Activated naive CD4-positive, alpha-beta T cell treated with anti-CD3 and anti-CD28 coated beads, Interleukin-2, amount 10 ng/mL, durations not matched to agents 7 days and 5 days (primary cell): ENCODE results near the gene GH2.

ENCODE experiments used
- CTCF ChIA-PET: fragments of 350-600 bp; sonication (Branson Sonifier 250); formaldehyde crosslinking; loops from one replicate; lab custom pipeline; 2021; ENCODE audit warnings: antibody characterized with exemption; lab: Charles Lee
- DNase-seq: peaks from one replicate; pipeline ENCODE4 v3.0.0-alpha.2; 2020
- H3K27ac Mint-ChIP-seq: one replicate; pipeline ENCODE4 v1.8.0; 2021; ENCODE audit warnings: mild to moderate bottlenecking, moderate library complexity, mixed read lengths
- H3K27me3 Mint-ChIP-seq: one replicate; pipeline ENCODE4 v1.8.0; 2021; ENCODE audit warnings: mild to moderate bottlenecking, mixed read lengths
- H3K36me3 Mint-ChIP-seq: one replicate; pipeline ENCODE4 v1.8.0; 2021; ENCODE audit warnings: mixed read lengths
- H3K4me1 Mint-ChIP-seq: one replicate; pipeline ENCODE4 v1.8.0; 2021; ENCODE audit warnings: mixed read lengths
- H3K4me3 Mint-ChIP-seq: one replicate; pipeline ENCODE4 v1.8.0; 2021; ENCODE audit warnings: mild to moderate bottlenecking, moderate library complexity, mixed read lengths
- H3K9me3 Mint-ChIP-seq: one replicate; pipeline ENCODE4 v1.8.0; 2021; ENCODE audit warnings: mixed read lengths

Gene GH2

DNA sequence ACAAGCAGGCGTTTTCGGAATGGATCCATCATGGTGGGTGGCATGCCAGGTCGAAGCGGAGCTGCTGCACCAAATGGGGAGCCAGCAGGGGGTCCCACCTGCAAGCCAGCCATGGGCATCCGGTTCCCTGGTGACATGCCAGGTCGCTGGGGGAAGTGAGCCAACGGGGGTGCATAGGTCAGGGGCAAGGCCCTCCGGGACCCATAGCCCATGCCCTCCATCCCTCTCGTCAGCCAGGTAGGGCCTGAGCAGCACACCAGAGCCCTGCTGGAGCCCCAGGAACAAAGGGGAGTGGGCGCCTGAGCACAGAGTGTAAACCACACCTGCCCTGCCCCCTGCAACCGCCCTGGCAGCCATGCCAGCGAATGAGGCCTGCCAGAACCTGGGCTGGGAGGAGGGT is 44.3 kb downstream of the GH2 start:
- DNase-seq = no peak
- Mint-ChIP-seq H3K9me3 (no peaks in the 10 kb centered on the region), H3K27me3 (no peaks in the 10 kb centered on the region), H3K4me3 (no peak overlapping the region), H3K4me1 (peaks cover 48% of the 10 kb centered on the region), H3K36me3 (peaks cover 46% of the 10 kb centered on the region), H3K27ac (no peak overlapping the region)
- CTCF ChIA-PET = interaction anchor here (0.8 to 1.4 kb wide), 3 partner anchors 8 to 225 kb away, joined by 3 to 4 read pairs (median 3); no protein-coding TSS in a partner anchor

DNA sequence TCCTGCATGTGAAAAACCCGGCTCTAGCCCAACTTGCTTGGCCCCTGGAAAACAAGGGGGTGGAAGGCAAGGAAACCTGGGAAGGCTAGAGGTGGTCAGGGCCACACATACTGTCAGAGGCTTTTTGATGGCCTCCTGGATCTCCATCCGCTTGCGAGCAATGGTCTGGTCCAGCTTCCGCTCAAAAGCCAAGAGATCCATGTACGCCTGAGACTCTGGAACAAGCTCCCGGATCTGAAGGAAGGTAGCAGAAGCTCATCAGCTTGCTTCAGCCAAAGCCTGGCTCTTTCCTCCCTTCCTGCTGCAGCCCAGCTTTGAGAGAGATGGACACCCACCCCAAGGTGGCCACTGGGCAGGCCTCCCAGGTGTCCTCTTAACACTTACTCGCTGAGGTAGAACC is 44.9 kb downstream of the GH2 start:
- Mint-ChIP-seq H3K4me3 (no peak overlapping the region), H3K9me3 (no peaks in the 10 kb centered on the region), H3K4me1 (peaks cover 55% of the 10 kb centered on the region), H3K27ac (no peak overlapping the region), H3K27me3 (no peaks in the 10 kb centered on the region), H3K36me3 (peaks cover 53% of the 10 kb centered on the region)
- DNase-seq = no peak
- CTCF ChIA-PET = interaction anchor here (0.8 to 2.8 kb wide), 2 partner anchors 9 to 139 kb away, joined by 4 to 10 read pairs; no protein-coding TSS in a partner anchor

DNA sequence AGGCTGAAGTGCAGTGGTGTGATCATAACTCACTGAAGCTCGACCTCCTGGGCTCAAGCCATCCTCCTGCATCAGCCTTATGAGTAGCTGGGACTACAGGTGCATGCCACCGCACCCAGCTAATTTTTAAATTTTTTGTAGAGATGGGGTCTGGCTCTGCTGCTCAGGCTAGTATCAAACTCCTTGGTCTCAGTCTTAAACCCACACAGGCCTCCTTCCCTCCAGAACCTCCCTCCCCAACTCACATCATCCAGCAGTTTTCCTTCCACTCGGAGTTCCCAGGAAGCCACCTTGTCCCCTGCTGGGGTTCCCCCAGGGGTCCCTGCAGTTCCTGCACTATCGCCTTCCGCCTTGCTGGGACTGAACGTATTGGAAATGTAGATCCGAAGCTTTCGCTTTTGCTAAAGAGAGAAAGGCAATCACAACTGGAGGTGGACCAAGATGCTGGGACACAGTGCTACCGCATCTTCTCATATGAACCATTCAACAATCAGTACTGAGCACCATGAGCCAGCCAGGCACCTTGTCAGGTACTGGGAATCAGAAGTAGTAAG is 46.5 kb downstream of the GH2 start:
- Mint-ChIP-seq H3K36me3 (peaks cover 59% of the 10 kb centered on the region), H3K4me1 (peaks cover 60% of the 10 kb centered on the region), H3K9me3 (no peaks in the 10 kb centered on the region), H3K27ac (peak overlapping the region; percentile 70), H3K27me3 (no peaks in the 10 kb centered on the region), H3K4me3 (no peak overlapping the region)
- CTCF ChIA-PET = interaction anchor here (0.6 to 2.8 kb wide), 8 partner anchors 10 to 416 kb away, joined by 3 to 10 read pairs (median 4); no protein-coding TSS in a partner anchor
- DNase-seq = no peak

DNA sequence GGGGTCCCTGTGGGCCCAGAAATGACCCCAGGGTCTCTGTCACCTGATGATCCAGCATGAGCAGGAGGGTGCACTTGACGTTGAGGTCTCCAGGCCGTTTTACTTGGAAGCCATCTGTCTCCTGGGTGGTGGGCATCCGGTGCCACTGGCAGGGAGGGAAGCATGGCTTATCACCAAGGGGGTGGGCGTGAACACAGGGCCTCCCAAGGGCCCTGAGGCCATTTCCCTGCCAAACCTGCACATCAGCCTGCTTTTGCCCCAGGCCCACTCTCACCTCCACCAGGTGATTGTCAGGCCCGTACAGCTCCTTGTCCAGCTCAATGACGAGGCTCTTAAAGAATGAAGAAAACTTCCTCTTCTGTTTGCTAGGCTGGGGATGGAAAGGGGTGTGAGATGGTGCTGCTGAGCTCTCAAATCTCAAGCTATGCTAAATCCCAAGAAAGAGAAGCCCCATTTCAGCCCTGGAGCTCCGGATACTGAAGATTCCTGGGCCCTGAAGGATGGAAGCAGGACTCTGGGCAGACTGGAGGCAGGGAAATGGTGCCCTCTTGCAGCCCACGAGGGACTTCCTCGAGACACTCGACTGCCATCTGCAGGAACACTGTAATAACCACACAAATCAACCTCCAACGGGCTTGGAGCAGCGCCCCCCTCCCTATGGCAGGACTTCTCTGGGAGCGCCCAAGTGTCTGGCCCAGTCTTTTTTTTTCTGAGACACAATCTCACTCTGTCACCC is 47.1 kb downstream of the GH2 start:
- Mint-ChIP-seq H3K9me3 (no peaks in the 10 kb centered on the region), H3K36me3 (peaks cover 65% of the 10 kb centered on the region), H3K4me3 (no peak overlapping the region), H3K4me1 (peaks cover 61% of the 10 kb centered on the region), H3K27me3 (no peaks in the 10 kb centered on the region), H3K27ac (peak overlapping the region; percentile 70)
- DNase-seq = peak; percentile 80
- CTCF ChIA-PET = interaction anchor here (0.6 to 2.8 kb wide), 13 partner anchors 9 to 416 kb away, joined by 3 to 10 read pairs (median 3); no protein-coding TSS in a partner anchor

DNA sequence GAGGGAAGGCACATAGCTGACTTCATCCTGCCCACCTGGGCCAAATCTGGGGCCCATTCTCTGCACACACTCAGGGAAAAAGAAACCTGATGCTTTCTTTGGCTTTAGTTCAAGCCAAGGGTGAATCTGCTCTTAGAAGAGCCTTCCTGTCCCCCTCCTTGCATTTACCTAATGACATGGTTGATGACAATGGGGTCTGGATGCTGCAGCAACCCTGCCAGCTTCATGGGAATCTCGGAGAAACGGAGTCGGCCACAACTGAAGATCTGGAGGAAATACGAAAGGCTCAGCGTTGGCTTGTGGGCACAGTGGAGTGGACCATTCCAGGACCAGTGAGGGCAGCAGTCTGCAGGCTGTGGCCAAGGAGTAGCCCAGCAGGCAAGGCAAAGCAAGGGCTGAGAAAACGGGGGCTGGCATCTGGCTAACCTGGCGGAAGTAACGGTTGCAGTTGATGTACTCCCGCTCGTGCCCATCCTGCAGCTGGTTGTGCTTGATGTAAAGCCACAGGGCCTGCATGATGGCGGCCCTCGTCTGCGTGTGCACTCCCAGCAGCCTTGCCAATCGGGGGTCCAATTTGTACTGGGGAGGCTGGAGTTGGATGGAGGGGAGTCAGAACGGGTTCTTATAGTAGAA is 47.9 kb downstream of the GH2 start:
- Mint-ChIP-seq H3K9me3 (no peaks in the 10 kb centered on the region), H3K36me3 (peaks cover 73% of the 10 kb centered on the region), H3K27me3 (no peaks in the 10 kb centered on the region), H3K4me3 (no peak overlapping the region), H3K4me1 (peaks cover 61% of the 10 kb centered on the region), H3K27ac (no peak overlapping the region)
- no peak for DNase-seq
- CTCF ChIA-PET = interaction anchor here (0.7 to 2.8 kb wide), 13 partner anchors 9 to 415 kb away, joined by 3 to 10 read pairs (median 4); no protein-coding TSS in a partner anchor

DNA sequence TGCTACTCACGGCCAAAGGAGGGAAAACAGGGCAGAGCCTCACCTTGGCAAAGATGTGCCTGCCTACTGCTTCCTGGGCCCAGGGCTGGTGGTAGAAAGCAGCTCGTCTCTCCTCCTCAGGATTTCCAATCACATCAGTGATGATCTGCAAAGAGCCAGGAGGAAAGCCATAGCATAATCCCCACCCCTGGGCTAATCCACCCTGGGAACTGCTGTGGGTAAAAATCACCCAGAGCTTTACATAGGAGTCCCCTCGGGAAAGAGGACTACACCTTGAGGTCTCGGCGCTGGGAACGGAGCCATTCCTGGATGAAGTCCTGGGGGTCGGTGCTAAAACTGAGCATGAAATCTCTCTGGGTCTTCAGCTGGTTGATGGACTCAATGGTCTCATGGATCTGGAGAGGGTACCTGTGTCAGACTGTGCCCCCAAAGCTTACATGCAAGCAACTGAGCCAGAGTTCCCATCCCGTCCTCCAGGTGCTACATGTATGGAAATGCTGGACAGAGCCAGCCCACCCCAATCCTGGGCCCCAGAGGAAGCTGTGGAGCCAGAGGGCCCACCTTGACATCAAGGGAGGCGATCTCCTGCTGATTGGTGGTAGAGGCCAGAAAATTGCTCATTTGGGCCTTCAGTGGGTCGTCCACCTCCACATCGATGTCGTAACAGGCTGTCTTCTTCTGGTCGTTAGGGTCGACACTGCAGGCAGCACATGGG is 48.6 kb downstream of the GH2 start:
- no peaks in the 10 kb centered on the region for H3K9me3 Mint-ChIP-seq
- no peak overlapping the region for H3K27ac Mint-ChIP-seq
- peaks cover 61% of the 10 kb centered on the region for H3K4me1 Mint-ChIP-seq
- no peaks in the 10 kb centered on the region for H3K27me3 Mint-ChIP-seq
- H3K4me3 Mint-ChIP-seq = no peak overlapping the region
- no peak for DNase-seq
- CTCF ChIA-PET = interaction anchor here (1.4 to 2.5 kb wide), 6 partner anchors 9 to 408 kb away, joined by 3 to 8 read pairs (median 5); no protein-coding TSS in a partner anchor
- H3K36me3 Mint-ChIP-seq = peaks cover 76% of the 10 kb centered on the region

DNA sequence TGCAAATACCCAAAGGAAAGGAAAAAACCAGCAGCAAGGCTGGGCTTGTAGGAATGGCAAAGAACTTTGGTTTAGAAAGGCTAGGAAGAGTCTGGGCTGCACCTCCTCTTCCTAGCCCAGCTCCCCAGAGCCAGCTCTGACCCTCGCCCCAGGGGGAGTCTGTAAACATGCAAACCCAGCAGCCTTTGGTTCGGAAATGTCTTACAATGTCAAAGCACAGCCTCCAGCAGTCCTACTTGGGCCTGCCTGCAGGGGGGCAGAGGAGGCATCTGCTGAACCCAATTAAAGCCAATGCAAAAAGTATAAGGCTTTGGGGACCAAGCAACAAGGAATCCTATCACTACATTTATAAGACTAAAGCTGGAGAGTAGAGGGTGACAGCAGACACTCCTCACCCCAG is 49.3 kb downstream of the GH2 start:
- Mint-ChIP-seq H3K27me3 (no peaks in the 10 kb centered on the region), H3K36me3 (peaks cover 80% of the 10 kb centered on the region), H3K4me3 (no peak overlapping the region), H3K9me3 (no peaks in the 10 kb centered on the region), H3K4me1 (peaks cover 63% of the 10 kb centered on the region), H3K27ac (peak overlapping the region; percentile 86)
- CTCF ChIA-PET = interaction anchor here (1.5 to 2.5 kb wide), 4 partner anchors 8 to 407 kb away, joined by 3 to 8 read pairs (median 6); no protein-coding TSS in a partner anchor
- no peak for DNase-seq

DNA sequence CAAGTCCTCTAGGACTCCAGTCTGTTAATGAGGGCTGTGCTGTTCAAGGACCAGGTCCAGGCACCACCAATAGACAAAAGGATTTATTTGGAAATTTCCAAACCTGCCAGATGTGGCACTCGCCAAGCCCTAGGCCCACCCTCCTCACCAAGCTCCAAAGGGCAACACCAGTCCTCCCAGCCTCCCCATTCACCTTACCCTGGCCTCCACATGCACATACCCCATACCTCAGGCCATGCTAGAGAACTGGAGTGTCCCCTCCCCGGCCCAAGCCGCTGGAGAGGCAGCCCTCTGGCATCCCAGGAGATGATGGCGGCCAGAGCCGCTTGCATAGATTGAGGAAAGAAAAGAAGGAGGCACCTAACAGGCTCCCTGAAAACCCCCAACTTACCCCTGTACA is 49.7 kb downstream of the GH2 start:
- Mint-ChIP-seq H3K36me3 (peaks cover 82% of the 10 kb centered on the region), H3K27me3 (no peaks in the 10 kb centered on the region), H3K4me3 (no peak overlapping the region), H3K9me3 (no peaks in the 10 kb centered on the region), H3K4me1 (peaks cover 60% of the 10 kb centered on the region), H3K27ac (peak overlapping the region; percentile 86)
- no peak for DNase-seq
- CTCF ChIA-PET = interaction anchor here (1.3 to 1.5 kb wide), 2 partner anchors 17 to 407 kb away, joined by 3 to 5 read pairs; no protein-coding TSS in a partner anchor

DNA sequence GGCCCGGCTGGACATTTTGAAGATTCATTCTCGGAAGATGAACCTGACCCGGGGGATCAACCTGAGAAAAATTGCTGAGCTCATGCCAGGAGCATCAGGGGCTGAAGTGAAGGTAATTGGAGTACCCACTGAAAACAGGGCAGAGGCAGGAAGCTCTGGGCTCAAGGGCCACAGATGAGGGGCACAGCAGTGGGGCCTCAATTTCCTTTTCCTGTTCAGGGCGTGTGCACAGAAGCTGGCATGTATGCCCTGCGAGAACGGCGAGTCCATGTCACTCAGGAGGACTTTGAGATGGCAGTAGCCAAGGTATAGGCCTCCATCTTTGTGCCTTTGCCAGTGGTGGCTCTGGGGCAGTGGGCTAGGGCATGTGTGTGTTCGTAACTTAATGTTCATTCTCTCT is 50.2 kb downstream of the GH2 start:
- Mint-ChIP-seq H3K27ac (peak overlapping the region; percentile 86), H3K27me3 (no peaks in the 10 kb centered on the region), H3K4me1 (peaks cover 65% of the 10 kb centered on the region), H3K4me3 (no peak overlapping the region), H3K36me3 (peaks cover 81% of the 10 kb centered on the region), H3K9me3 (no peaks in the 10 kb centered on the region)
- CTCF ChIA-PET = interaction anchor here (1.3 kb wide), 1 partner anchor 17 kb away, joined by 3 read pairs; no protein-coding TSS in a partner anchor
- no peak for DNase-seq

DNA sequence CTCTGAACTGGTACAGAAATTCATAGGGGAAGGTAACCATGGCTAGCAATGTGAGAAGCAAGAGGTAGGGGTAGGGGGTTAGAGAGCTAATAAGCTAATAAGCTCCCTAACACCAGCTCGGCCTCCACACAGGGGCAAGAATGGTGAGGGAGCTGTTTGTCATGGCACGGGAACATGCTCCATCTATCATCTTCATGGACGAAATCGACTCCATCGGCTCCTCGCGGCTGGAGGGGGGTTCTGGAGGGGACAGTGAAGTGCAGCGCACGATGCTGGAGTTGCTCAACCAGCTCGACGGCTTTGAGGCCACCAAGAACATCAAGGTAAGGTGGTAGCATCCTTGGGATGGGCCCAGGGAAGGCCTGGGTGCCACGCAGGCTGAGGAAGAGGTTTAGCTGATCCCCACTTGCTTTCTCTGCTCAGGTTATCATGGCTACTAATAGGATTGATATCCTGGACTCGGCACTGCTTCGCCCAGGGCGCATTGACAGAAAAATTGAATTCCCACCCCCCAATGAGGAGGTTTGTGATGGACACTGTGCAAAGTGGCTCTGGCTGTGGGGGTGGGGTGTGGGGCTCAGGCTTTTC is 50.7 kb downstream of the GH2 start:
- no peaks in the 10 kb centered on the region for H3K9me3 Mint-ChIP-seq
- no peak for DNase-seq
- no peak overlapping the region for H3K4me3 Mint-ChIP-seq
- H3K27ac Mint-ChIP-seq = peak overlapping the region; percentile 86
- CTCF ChIA-PET = interaction anchor here (1.3 kb wide), 1 partner anchor 18 kb away, joined by 3 read pairs; no protein-coding TSS in a partner anchor
- peaks cover 82% of the 10 kb centered on the region for H3K36me3 Mint-ChIP-seq
- H3K4me1 Mint-ChIP-seq = peaks cover 70% of the 10 kb centered on the region
- no peaks in the 10 kb centered on the region for H3K27me3 Mint-ChIP-seq

DNA sequence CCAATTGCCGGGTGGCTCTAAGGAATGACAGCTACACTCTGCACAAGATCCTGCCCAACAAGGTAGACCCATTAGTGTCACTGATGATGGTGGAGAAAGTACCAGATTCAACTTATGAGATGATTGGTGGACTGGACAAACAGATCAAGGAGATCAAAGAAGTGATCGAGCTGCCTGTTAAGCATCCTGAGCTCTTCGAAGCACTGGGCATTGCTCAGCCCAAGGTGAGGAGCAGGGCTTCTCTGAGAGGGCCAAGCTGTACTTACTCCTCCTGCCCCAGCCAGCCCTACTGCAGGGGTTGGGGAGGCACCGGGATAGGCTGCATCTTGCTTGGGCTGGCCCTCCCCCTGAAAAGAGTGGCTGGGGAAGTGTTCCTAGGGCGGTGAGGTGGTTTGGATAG is 51.5 kb downstream of the GH2 start:
- Mint-ChIP-seq H3K27me3 (no peaks in the 10 kb centered on the region), H3K27ac (peak overlapping the region; percentile 51), H3K36me3 (peaks cover 80% of the 10 kb centered on the region), H3K4me1 (peaks cover 71% of the 10 kb centered on the region), H3K4me3 (no peak overlapping the region), H3K9me3 (no peaks in the 10 kb centered on the region)
- CTCF ChIA-PET = interaction anchor here (0.8 to 1.1 kb wide), 3 partner anchors 8 to 10 kb away, joined by 3 to 5 read pairs (median 3); no protein-coding TSS in a partner anchor
- no peak for DNase-seq
